SK-N-SH (cell line): ENCODE results near the gene LOXHD1.

ENCODE experiments used
- CTCF ChIP-seq: fragments of 200-600 bp; sonication (generic); IDR thresholded peaks from 2 replicates; pipeline ENCODE4 v1.6.1; 2017; ENCODE audit warnings: antibody characterized with exemption, mild to moderate bottlenecking, moderate library complexity
- EP300 ChIP-seq, 2 experiments: IDR thresholded peaks; 2 replicates each; pipeline versions ENCODE4 v1.4.0 to v1.6.1; 2012; ENCODE audit warnings: borderline replicate concordance in 1 of 2, low read depth in 1 of 2, low read length in 1 of 2
- EZH2phosphoT487 ChIP-seq: fragments of 200-600 bp; sonication (generic); IDR thresholded peaks from 2 replicates; pipeline ENCODE4 v1.6.1; 2017; ENCODE audit warnings: low read depth, mixed run types, mild to moderate bottlenecking, antibody characterized with exemption, moderate library complexity, borderline replicate concordance
- IRF3 ChIP-seq: fragments of 150-350 bp; IDR thresholded peaks from 2 replicates; pipeline ENCODE4 v1.6.1; 2016; ENCODE audit warnings: mild to moderate bottlenecking, low read depth, low read length
- MEF2A ChIP-seq: IDR thresholded peaks from 2 replicates; pipeline ENCODE4 v1.4.0; 2012; ENCODE audit warnings: low read depth, borderline replicate concordance
- NRF1 ChIP-seq: IDR thresholded peaks from 2 replicates; pipeline ENCODE4 v1.6.1; 2012; ENCODE audit warnings: low read depth, mild to moderate bottlenecking, low read length
- POLR2AphosphoS5 ChIP-seq: IDR thresholded peaks from 2 replicates; pipeline ENCODE4 v1.6.1; 2012; ENCODE audit warnings: low read depth, low read length
- REST ChIP-seq: IDR thresholded peaks from 2 replicates; pipeline ENCODE4 v1.6.1; 2012; ENCODE audit warnings: mild to moderate bottlenecking, low read depth, low read length, moderate library complexity
- SMC3 ChIP-seq: IDR thresholded peaks from 2 replicates; pipeline ENCODE4 v1.6.1; 2012; ENCODE audit warnings: low read depth, low read length, improper control_type of control experiment
- TF ChIP-seq, protein P1 (sequence below): IDR thresholded peaks from 2 replicates; pipeline ENCODE4; 2012

DNA sequence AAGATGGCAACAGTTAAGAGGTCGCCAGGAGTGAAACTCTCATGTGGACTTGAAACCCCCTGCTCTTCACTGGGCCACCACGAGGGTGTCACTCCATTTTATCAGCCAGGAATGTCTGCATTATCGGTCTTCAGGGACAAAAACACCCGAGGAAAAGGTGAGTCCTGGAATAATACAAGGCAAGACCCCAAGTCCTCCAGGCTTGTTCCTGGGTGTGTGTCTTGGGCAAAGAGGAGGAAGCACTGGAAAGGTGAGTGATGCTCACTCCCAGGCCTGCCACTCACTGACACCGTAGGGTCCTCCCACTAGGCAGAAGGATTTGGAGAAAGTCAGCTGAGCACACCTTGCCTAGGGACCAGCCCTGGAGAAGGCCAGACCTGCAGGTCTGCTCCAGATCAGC, 86.9 kb downstream of the LOXHD1 start:
- TF ChIP-seq CTCF (no peak), REST (no peak), POLR2AphosphoS5 (no peak), EZH2phosphoT487 (no peak), NRF1 (no peak), EP300 (IDR thresholded peaks at IDR 0.05; ENCODE audit: borderline replicate concordance in 1 of 2, low read depth in 1 of 2, low read length in 1 of 2) (no peak), SMC3 (no peak), MEF2A (no peak), IRF3 (no peak)
- TF ChIP-seq, protein P1, sequence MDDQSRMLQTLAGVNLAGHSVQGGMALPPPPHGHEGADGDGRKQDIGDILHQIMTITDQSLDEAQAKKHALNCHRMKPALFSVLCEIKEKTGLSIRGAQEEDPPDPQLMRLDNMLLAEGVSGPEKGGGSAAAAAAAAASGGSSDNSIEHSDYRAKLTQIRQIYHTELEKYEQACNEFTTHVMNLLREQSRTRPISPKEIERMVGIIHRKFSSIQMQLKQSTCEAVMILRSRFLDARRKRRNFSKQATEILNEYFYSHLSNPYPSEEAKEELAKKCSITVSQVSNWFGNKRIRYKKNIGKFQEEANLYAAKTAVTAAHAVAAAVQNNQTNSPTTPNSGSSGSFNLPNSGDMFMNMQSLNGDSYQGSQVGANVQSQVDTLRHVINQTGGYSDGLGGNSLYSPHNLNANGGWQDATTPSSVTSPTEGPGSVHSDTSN = no peak
